Mesendoderm (in vitro differentiated cells): ENCODE results near the gene LRBA.
"Not testable (repeated sequence)": the region's sequence is repeated elsewhere in the genome, so short reads cannot be mapped to it uniquely, and the experiment has no call there.

Source experiments
- DNase-seq: peaks from one replicate; pipeline ENCODE4 v3.0.0; 2013
- H2AK5ac ChIP-seq: 2 replicates; pipeline ENCODE4 v1.6.1; 2013; ENCODE audit warnings: low read length, inconsistent platforms
- H2BK120ac ChIP-seq: 2 replicates; pipeline ENCODE4 v1.6.1; 2013; ENCODE audit warnings: low read depth, mild to moderate bottlenecking, low read length, moderate library complexity, mixed read lengths
- H2BK15ac ChIP-seq: replicated peaks from 2 replicates; pipeline ENCODE4 v1.6.1; 2013; ENCODE audit warnings: low read depth, mild to moderate bottlenecking, moderate library complexity
- H2BK5ac ChIP-seq: 2 replicates; pipeline ENCODE4 v1.6.1; 2013; ENCODE audit warnings: low read length, inconsistent platforms
- H3K18ac ChIP-seq: 2 replicates; pipeline ENCODE4 v1.6.1; 2013; ENCODE audit warnings: mild to moderate bottlenecking, low read length, mixed read lengths
- H3K23ac ChIP-seq: one replicate; pipeline ENCODE4 v1.6.1; 2013; ENCODE audit warnings: low read length
- H3K27ac ChIP-seq: 2 replicates; pipeline ENCODE4 v1.5.1; 2013; ENCODE audit warnings: low read depth, mild to moderate bottlenecking, inconsistent platforms, low read length, moderate library complexity
- H3K27me3 ChIP-seq: 2 replicates; pipeline ENCODE4 v1.6.1; 2013; ENCODE audit warnings: low read length, control low read depth, mild to moderate bottlenecking, inconsistent platforms; ENCODE audit not compliant: insufficient read depth, poor library complexity
- H3K36me3 ChIP-seq: 2 replicates; pipeline ENCODE4 v1.6.1; 2013; ENCODE audit warnings: low read length, inconsistent platforms; ENCODE audit not compliant: control insufficient read depth, insufficient read depth
- H3K4ac ChIP-seq: one replicate; pipeline ENCODE4 v1.6.1; 2013; ENCODE audit warnings: low read depth, mild to moderate bottlenecking, low read length, moderate library complexity
- H3K4me1 ChIP-seq: 2 replicates; pipeline ENCODE4 v1.6.1; 2013; ENCODE audit warnings: low read depth, low read length, inconsistent platforms; ENCODE audit not compliant: control insufficient read depth
- H3K4me2 ChIP-seq: 2 replicates; pipeline ENCODE4 v1.6.1; 2013; ENCODE audit warnings: low read length
- H3K4me3 ChIP-seq: 2 replicates; pipeline ENCODE4 v1.5.1; 2013; ENCODE audit warnings: mild to moderate bottlenecking, low read length
- H3K56ac ChIP-seq: one replicate; pipeline ENCODE4 v1.6.1; 2013; ENCODE audit warnings: low read length
- H3K79me1 ChIP-seq: 2 replicates; pipeline ENCODE4 v1.6.1; 2013; ENCODE audit warnings: low read length, inconsistent platforms
- H3K79me2 ChIP-seq: 2 replicates; pipeline ENCODE4 v1.6.1; 2013; ENCODE audit warnings: mild to moderate bottlenecking, low read length; ENCODE audit not compliant: control insufficient read depth, insufficient read depth
- H3K9ac ChIP-seq: 2 replicates; pipeline ENCODE4 v1.6.1; 2013; ENCODE audit warnings: low read length, inconsistent platforms
- H4K5ac ChIP-seq: one replicate; pipeline ENCODE4 v1.6.1; 2013; ENCODE audit warnings: low read length
- H4K8ac ChIP-seq: one replicate; pipeline ENCODE4 v1.6.1; 2013; ENCODE audit warnings: low read depth, mild to moderate bottlenecking, control low read depth, low read length, moderate library complexity
- WGBS: extraction: QIAGEN DNeasy Blood & Tissue Kit; methylation state at CpG from one replicate; pipeline ENCODE4 v1.1.7; 2013; ENCODE audit warnings: low lambda C conversion rate, missing lambda C conversion rate; ENCODE audit not compliant: insufficient coverage; ENCODE audit errors: extremely low coverage; 5-methylcytosine and 5-hydroxymethylcytosine counted together

LRBA gene

GRCh38 chr4:150962245-150962644 lies 52.8 kb downstream of the LRBA start:
- Histone ChIP-seq H4K8ac (no peak overlapping the region), H3K27me3 (no peaks in the 10 kb centered on the region), H2BK120ac (no peak overlapping the region), H2BK15ac (no peak overlapping the region), H3K4ac (no peak overlapping the region), H3K56ac (no peak overlapping the region), H3K4me1 (no peaks in the 10 kb centered on the region), H2AK5ac (no peak overlapping the region), H3K4me2 (no peak overlapping the region), H3K36me3 (no peaks in the 10 kb centered on the region), H2BK5ac (no peak overlapping the region), H3K27ac (no peak overlapping the region), H3K4me3 (no peak overlapping the region), H3K79me1 (peaks cover 6% of the 10 kb centered on the region), H4K5ac (no peak overlapping the region), H3K23ac (no peak overlapping the region), H3K9ac (no peak overlapping the region), H3K79me2 (peaks cover 8% of the 10 kb centered on the region), H3K18ac (no peak overlapping the region)
- WGBS = no CpG with 5 or more reads among the region's 1 CpG
- no peak for DNase-seq

- H3K27ac ChIP-seq = no peak overlapping the region
- H2BK15ac ChIP-seq = no peak overlapping the region
- H4K8ac ChIP-seq = no peak overlapping the region
- H3K27me3 ChIP-seq = no peaks in the 10 kb centered on the region
- H2BK120ac ChIP-seq = no peak overlapping the region
- H3K36me3 ChIP-seq = no peaks in the 10 kb centered on the region
- H3K4me2 ChIP-seq = no peak overlapping the region
- H3K56ac ChIP-seq = no peak overlapping the region
- H3K9ac ChIP-seq = no peak overlapping the region
- peaks cover 7% of the 10 kb centered on the region for H3K79me1 ChIP-seq
- peaks cover 9% of the 10 kb centered on the region for H3K79me2 ChIP-seq
- no peak overlapping the region for H2AK5ac ChIP-seq
- no CpG with 5 or more reads among the region's 1 CpG for WGBS
- H3K4me1 ChIP-seq = no peaks in the 10 kb centered on the region
- no peak for DNase-seq
- no peak overlapping the region for H2BK5ac ChIP-seq
- H3K4ac ChIP-seq = no peak overlapping the region
- H3K4me3 ChIP-seq = no peak overlapping the region
- H3K18ac ChIP-seq = no peak overlapping the region
- H3K23ac ChIP-seq = no peak overlapping the region
- no peak overlapping the region for H4K5ac ChIP-seq
Measured at GRCh38 chr4:150961566-150961965, 53.5 kb downstream of the LRBA start.

GRCh38 chr4:150960818-150961217 lies 54.3 kb downstream of the LRBA start:
- Histone ChIP-seq H3K4ac (no peak overlapping the region), H2BK120ac (no peak overlapping the region), H3K27ac (no peak overlapping the region), H2BK15ac (no peak overlapping the region), H3K4me1 (no peaks in the 10 kb centered on the region), H2BK5ac (no peak overlapping the region), H3K18ac (no peak overlapping the region), H3K4me2 (no peak overlapping the region), H3K36me3 (no peaks in the 10 kb centered on the region), H4K5ac (no peak overlapping the region), H3K9ac (no peak overlapping the region), H3K23ac (no peak overlapping the region), H3K79me1 (peaks cover 7% of the 10 kb centered on the region), H3K56ac (no peak overlapping the region), H4K8ac (no peak overlapping the region), H3K79me2 (peaks cover 10% of the 10 kb centered on the region), H3K27me3 (no peaks in the 10 kb centered on the region), H2AK5ac (no peak overlapping the region), H3K4me3 (no peak overlapping the region)
- WGBS = no CpG with 5 or more reads among the region's 2 CpGs
- peak; percentile 77 for DNase-seq

GRCh38 chr4:150960079-150960478 lies 55.0 kb downstream of the LRBA start:
- DNase-seq = peak; percentile 73
- Histone ChIP-seq H3K27me3 (no peaks in the 10 kb centered on the region), H3K79me2 (peaks cover 12% of the 10 kb centered on the region), H3K4ac (no peak overlapping the region), H3K18ac (no peak overlapping the region), H2BK5ac (no peak overlapping the region), H3K56ac (no peak overlapping the region), H3K27ac (no peak overlapping the region), H3K9ac (no peak overlapping the region), H3K79me1 (peaks cover 7% of the 10 kb centered on the region), H2AK5ac (no peak overlapping the region), H3K23ac (no peak overlapping the region), H3K4me3 (no peak overlapping the region), H3K4me2 (no peak overlapping the region), H2BK120ac (no peak overlapping the region), H3K4me1 (no peaks in the 10 kb centered on the region), H4K5ac (no peak overlapping the region), H3K36me3 (no peaks in the 10 kb centered on the region), H2BK15ac (no peak overlapping the region), H4K8ac (no peak overlapping the region)
- no CpG with 5 or more reads among the region's 2 CpGs for WGBS

GRCh38 chr4:150957981-150958380 lies 57.1 kb downstream of the LRBA start:
- not testable (repeated sequence) for H3K4me2 ChIP-seq, H3K4me1 ChIP-seq, H3K79me1 ChIP-seq, H3K4me3 ChIP-seq, H3K9ac ChIP-seq, H3K23ac ChIP-seq, H2AK5ac ChIP-seq, H4K8ac ChIP-seq, H3K27ac ChIP-seq, H2BK15ac ChIP-seq, H2BK120ac ChIP-seq, H3K27me3 ChIP-seq, H2BK5ac ChIP-seq, H3K36me3 ChIP-seq, H3K18ac ChIP-seq, H4K5ac ChIP-seq, H3K56ac ChIP-seq, H3K4ac ChIP-seq
- DNase-seq = peak; percentile 18
- H3K79me2 ChIP-seq = peaks cover 15% of the 10 kb centered on the region
- no CpG with 5 or more reads among the region's 4 CpGs for WGBS

- not testable (repeated sequence) for H2BK5ac ChIP-seq, H3K27ac ChIP-seq, H3K56ac ChIP-seq, H3K4me1 ChIP-seq, H3K9ac ChIP-seq, H2BK120ac ChIP-seq, H3K4me3 ChIP-seq, H3K36me3 ChIP-seq, H4K8ac ChIP-seq, H2AK5ac ChIP-seq, H4K5ac ChIP-seq, H3K4ac ChIP-seq, H3K23ac ChIP-seq, H3K4me2 ChIP-seq, H2BK15ac ChIP-seq, H3K18ac ChIP-seq, DNase-seq, H3K27me3 ChIP-seq
- Histone ChIP-seq H3K79me2 (peaks cover 15% of the 10 kb centered on the region), H3K79me1 (peaks cover 12% of the 10 kb centered on the region)
- WGBS = no CpG with 5 or more reads among the region's 1 CpG
Measured at GRCh38 chr4:150957095-150957494, 58.0 kb downstream of the LRBA start.
